Mucosa of descending colon (tissue), 3 donors: Measurements from ENCODE around the gene KCNH3. TPM values are rescaled to one million over a fixed set of nuclear protein-coding genes. Genes with fewer than 3 reads are reported as not detected.
"Not testable (repeated sequence)": the region's sequence is repeated elsewhere in the genome, so short reads cannot be mapped to it uniquely, and the experiment has no call there.

Experiments used
- ATAC-seq: fragments of 200-7000 bp; cut with Tn5 transposase; one replicate; pipeline ENCODE4 v1.9.1; 2020; ENCODE audit warnings: mild to moderate bottlenecking, moderate library complexity
- DNase-seq, 3 donors: peaks; one replicate each; pipeline ENCODE4 v3.0.0-alpha.2; 2020
- H3K36me3 ChIP-seq: fragments of 200-600 bp; one replicate; pipeline ENCODE4 v1.8.0; 2021; ENCODE audit warnings: low read depth, mild to moderate bottlenecking
- H3K4me1 ChIP-seq: fragments of 200-600 bp; one replicate; pipeline ENCODE4 v1.8.0; 2021; ENCODE audit warnings: low read depth, mild to moderate bottlenecking
- H3K4me3 ChIP-seq: fragments of 200-600 bp; one replicate; pipeline ENCODE4 v1.8.0; 2021; ENCODE audit warnings: mild to moderate bottlenecking
- H3K9me3 ChIP-seq: fragments of 200-600 bp; one replicate; pipeline ENCODE4 v1.8.0; 2021; ENCODE audit warnings: mild to moderate bottlenecking
- CTCF ChIP-seq: fragments of 200-600 bp; IDR thresholded peaks from one replicate; pipeline ENCODE4 v1.8.0; 2022; ENCODE audit warnings: antibody characterized with exemption, mild to moderate bottlenecking
- intact Hi-C, 2 donors: fragments of 100-400 bp; cut with DNase I in 1 of 2; cut with micrococcal nuclease in 1 of 2; formaldehyde crosslinking; loops; one replicate each; pipeline versions ENCODE4 v1.11.0 to v1.11.1; 2022; cut with DNase I, micrococcal nuclease
- total RNA-seq, 3 donors: library from RNA; stranded (reverse); fragmentation: NEBNext Ultra II Directional in 2 of 3; extraction: Animal tissue kit (Norgen Biotek cat#: 25700) in 2 of 3; gene quantifications; one replicate each; pipeline versions ENCODE4 v1.2.1 to v1.2.4, GENCODE V29; 2021 to 2023
- donor health status: DM: no; HTN: no; CAD: no; lungs with moderate emphysema.
- donor health status: DM: no; HTN: no; CAD: no.
- donor health status: DM: no; HTN: yes; CAD: no.

Gene KCNH3
- total RNA-seq, 3 donors from 2014 or later, result 0.13 to 0.19 TPM; not detected in 1

- DNase-seq (no peak), ATAC-seq (no peak)
- TF ChIP-seq CTCF, result no peak
- Histone ChIP-seq H3K4me3 (no peak overlapping the region), H3K9me3 (no peaks in the 10 kb centered on the region), H3K4me1 (no peaks in the 10 kb centered on the region), H3K36me3 (no peaks in the 10 kb centered on the region)
- intact Hi-C loops, result no loop called here
Observed at GRCh38 chr12:49505672-49506071, 33.2 kb upstream of the KCNH3 start.

- TF ChIP-seq CTCF, result no peak
- Histone ChIP-seq H3K36me3 (no peaks in the 10 kb centered on the region), H3K9me3 (no peaks in the 10 kb centered on the region), H3K4me1 (no peaks in the 10 kb centered on the region), H3K4me3 (no peak overlapping the region)
- ATAC-seq (no peak), DNase-seq (no peak)
- intact Hi-C loops, result no loop called here
Observed at GRCh38 chr12:49507139-49507538, 31.7 kb upstream of the KCNH3 start.

- H3K4me1 ChIP-seq, H3K36me3 ChIP-seq, H3K9me3 ChIP-seq, H3K4me3 ChIP-seq, DNase-seq, ATAC-seq: not testable (repeated sequence)
- intact Hi-C loops, result loop anchor here in 1 of 2 donors (10.0 kb wide), 1 partner anchor 155 kb away; no protein-coding TSS in a partner anchor
Observed at GRCh38 chr12:49509681-49510080, 29.1 kb upstream of the KCNH3 start.

GRCh38 chr12:49511410-49511809 lies 27.4 kb upstream of the KCNH3 start:
- intact Hi-C loops, result loop anchor here in 1 of 2 donors (10.0 kb wide), 1 partner anchor 157 kb away; no protein-coding TSS in a partner anchor
- no peak for ATAC-seq

GRCh38 chr12:49512546-49512945 lies 26.3 kb upstream of the KCNH3 start:
- Histone ChIP-seq H3K4me3 (no peak overlapping the region), H3K36me3 (no peaks in the 10 kb centered on the region), H3K9me3 (no peaks in the 10 kb centered on the region), H3K4me1 (no peaks in the 10 kb centered on the region)
- ATAC-seq (no peak), DNase-seq (no peak)
- no peak for TF ChIP-seq CTCF
- intact Hi-C loops, result loop anchor here in 1 of 2 donors (10.0 kb wide), 1 partner anchor 158 kb away; no protein-coding TSS in a partner anchor

More at GRCh38 chr12:49511410-49511809, 27.4 kb upstream of the KCNH3 start:
- Histone ChIP-seq H3K4me1 (no peaks in the 10 kb centered on the region), H3K36me3 (no peaks in the 10 kb centered on the region), H3K9me3 (no peaks in the 10 kb centered on the region), H3K4me3 (no peak overlapping the region)
- no peak for TF ChIP-seq CTCF
- no peak for DNase-seq

- DNase-seq, result no peak
- TF ChIP-seq CTCF, result no peak
- Histone ChIP-seq H3K4me3 (no peak overlapping the region), H3K9me3 (no peaks in the 10 kb centered on the region), H3K36me3 (no peaks in the 10 kb centered on the region), H3K4me1 (no peaks in the 10 kb centered on the region)
- intact Hi-C loops, result loop anchor here (2.0 to 10.0 kb wide), 2 partner anchors 156 to 160 kb away; no protein-coding TSS in a partner anchor
- no peak for ATAC-seq
Observed at GRCh38 chr12:49515266-49515665, 23.6 kb upstream of the KCNH3 start.
